ENCODE data around the gene NAALADL2. TPM values are rescaled to one million over a fixed set of nuclear protein-coding genes. Genes with fewer than 3 reads are reported as not detected.

Gene NAALADL2
- total and polyA plus RNA-seq, 2 of the 8 experiments (the other 6 are each of a cell fraction or from before 2014, with no cell fraction given) = 0.12 to 0.22 TPM

GRCh38 chr3:174960898-174961297, 101.8 kb downstream of the NAALADL2 start:
- no peak for DNase-seq (ENCODE audit: low read depth in 1 of 2, low spot score in 2 of 2)
- no peak overlapping the region for H2BK20ac ChIP-seq (ENCODE audit: low read length)
- no peak overlapping the region for H3K27ac ChIP-seq (ENCODE audit: low read depth, low read length)
- no peak overlapping the region for H2AK5ac ChIP-seq (ENCODE audit: low read depth, low read length)
- no peak for TF ChIP-seq EZH2 (IDR thresholded peaks at IDR 0.05; ENCODE audit: low read depth, low read length, severe bottlenecking)
- TF ChIP-seq KDM5A (IDR thresholded peaks at IDR 0.05; ENCODE audit: low read length) = no peak
- no peak for TF ChIP-seq SAP30 (IDR thresholded peaks at IDR 0.05; ENCODE audit: insufficient read depth, insufficient replicate concordance, low read length)
- TF ChIP-seq RNF2 (IDR thresholded peaks at IDR 0.05; ENCODE audit: borderline replicate concordance, low read depth, low read length, missing control alignments, poor library complexity, severe bottlenecking) = no peak
- no peak for TF ChIP-seq CEBPB (IDR thresholded peaks at IDR 0.05; ENCODE audit: low read depth, low read length)
- no peak overlapping the region for H2AFZ ChIP-seq (ENCODE audit: low read length)
- H3K9ac ChIP-seq (replicated peaks in 1 of 4; ENCODE audit: extremely low read depth in 1 of 4, low read depth in 3 of 4, low read length in 3 of 4) = no peak overlapping the region
- H3K4ac ChIP-seq (replicated peaks; ENCODE audit: insufficient read length, low read depth, low read length) = no peak overlapping the region
- H3K36me3 ChIP-seq (ENCODE audit: control insufficient read depth in 2 of 4, insufficient read depth in 4 of 4, low read length in 3 of 4) = no peaks in the 10 kb centered on the region
- no peak overlapping the region for H4K8ac ChIP-seq (ENCODE audit: extremely low read depth, insufficient read depth, low read length)
- ChIA-PET POLR2A (ENCODE audit: partially characterized antibody) (no interaction called here), CTCF (ENCODE audit: partially characterized antibody) (no interaction called here)
- no peak overlapping the region for H3K23ac ChIP-seq (ENCODE audit: insufficient read length)
- H4K5ac ChIP-seq (ENCODE audit: insufficient read length, low read depth, low read length) = no peak overlapping the region
- no peak overlapping the region for H2BK12ac ChIP-seq (ENCODE audit: low read depth, low read length)
- H2BK15ac ChIP-seq (ENCODE audit: low read length) = no peak overlapping the region
- no peaks in the 10 kb centered on the region for H3K4me1 ChIP-seq (replicated peaks in 1 of 4; ENCODE audit: control insufficient read depth in 3 of 4, insufficient read depth in 4 of 4, low read length in 3 of 4)
- no peak overlapping the region for H4K91ac ChIP-seq (replicated peaks; ENCODE audit: insufficient read length, low read length)
- no peak overlapping the region for H3K4me2 ChIP-seq (ENCODE audit: insufficient read depth in 1 of 2, low read depth in 2 of 2, low read length in 2 of 2)
- no peak overlapping the region for H3K56ac ChIP-seq (replicated peaks; ENCODE audit: insufficient read length, low read depth, low read length)
- H2BK120ac ChIP-seq (replicated peaks; ENCODE audit: low read depth, low read length) = no peak overlapping the region
- WGBS, 2 experiments (ENCODE audit: extremely low coverage in 1 of 2, insufficient coverage in 1 of 2, insufficient read length in 1 of 2, insufficient replicate concordance in 2 of 2, low coverage in 1 of 2, low lambda C conversion rate in 2 of 2, missing lambda C conversion rate in 1 of 2) = 100% methylated on average over 1 of the region's 1 CpG; no CpG with 5 or more reads in 1 of the 2 experiments
- H3K14ac ChIP-seq (ENCODE audit: insufficient read length) = no peak overlapping the region
- H3K79me2 ChIP-seq (ENCODE audit: control insufficient read depth in 1 of 2, insufficient read depth in 2 of 2, low read length in 2 of 2) = no peaks in the 10 kb centered on the region
- no peaks in the 10 kb centered on the region for H3K9me3 ChIP-seq (ENCODE audit: insufficient read depth in 2 of 2, low read depth in 1 of 2, low read length in 1 of 2)
- H4K20me1 ChIP-seq (replicated peaks in 1 of 2; ENCODE audit: control insufficient read depth in 1 of 2, insufficient read depth in 2 of 2, low read length in 2 of 2) = no peaks in the 10 kb centered on the region
- no peak overlapping the region for H2BK5ac ChIP-seq (ENCODE audit: low read depth, low read length)
- FAIRE-seq = no peak
- no peaks in the 10 kb centered on the region for H3K23me2 ChIP-seq (ENCODE audit: low read depth, low read length)
- H3K27me3 ChIP-seq (replicated peaks in 1 of 4; ENCODE audit: control insufficient read depth in 3 of 4, extremely low read depth in 1 of 4, insufficient read depth in 3 of 4, low read length in 3 of 4) = no peaks in the 10 kb centered on the region
- no peaks in the 10 kb centered on the region for H3K79me1 ChIP-seq (ENCODE audit: low read depth, low read length)
- no peak overlapping the region for H3K18ac ChIP-seq (ENCODE audit: extremely low read depth, low read length)
- no peak overlapping the region for H3K4me3 ChIP-seq (ENCODE audit: extremely low read depth in 1 of 4, insufficient read depth in 2 of 4, low read depth in 3 of 4, low read length in 4 of 4)
